Upper lobe of right lung (tissue), 1 donor: ENCODE data around the gene NT5C3A. TPM values are rescaled to one million over a fixed set of nuclear protein-coding genes. Genes with fewer than 3 reads are reported as not detected.

ENCODE experiments used
- ATAC-seq: fragments of 200-7000 bp; cut with Tn5 transposase; one replicate; pipeline ENCODE4 v1.9.1; 2020; ENCODE audit warnings: mild to moderate bottlenecking, moderate library complexity
- DNase-seq: peaks from one replicate; pipeline ENCODE4 v3.0.0-alpha.2; 2020
- H3K27ac ChIP-seq: fragments of 200-600 bp; one replicate; pipeline ENCODE4 v1.8.0; 2022
- H3K27me3 ChIP-seq: fragments of 200-600 bp; one replicate; pipeline ENCODE4 v1.8.0; 2022; ENCODE audit warnings: mild to moderate bottlenecking
- H3K36me3 ChIP-seq: fragments of 200-600 bp; one replicate; pipeline ENCODE4 v1.8.0; 2022
- H3K4me1 ChIP-seq: fragments of 200-600 bp; one replicate; pipeline ENCODE4 v1.8.0; 2022
- H3K4me3 ChIP-seq: fragments of 200-600 bp; one replicate; pipeline ENCODE4 v1.8.0; 2022; ENCODE audit warnings: mild to moderate bottlenecking
- H3K9me3 ChIP-seq: fragments of 200-600 bp; one replicate; pipeline ENCODE4 v1.8.0; 2022
- CTCF ChIP-seq: fragments of 200-600 bp; IDR thresholded peaks from one replicate; pipeline ENCODE4 v1.8.0; 2022; ENCODE audit warnings: antibody characterized with exemption
- intact Hi-C: fragments of 100-400 bp; cut with DNase I; formaldehyde crosslinking; loops from one replicate; pipeline ENCODE4 v1.11.0; 2022
- long read RNA-seq: library from polyadenylated mRNA; unstranded; transcript quantifications from one replicate; pipeline ENCODE4 v2.0.0, GENCODE V29; 2021
- total RNA-seq: library from RNA; stranded (reverse); fragmentation: NEBNext Ultra II Directional; extraction: Animal tissue kit (Norgen Biotek cat#: 25700); gene quantifications from one replicate; pipeline ENCODE4 v1.2.1, GENCODE V29; 2021
- donor health status: DM: no; HTN: yes; CAD: no; lungs with severe emphysema.

Gene NT5C3A
- total RNA-seq = 34.0 TPM
- long read RNA-seq, transcript NT5C3A-204 (10 exons, 1,759 nt) = major isoform, 14 of 43 reads
- long read RNA-seq, transcript NT5C3A-201 (9 exons, 1,704 nt) = major isoform, 14 of 43 reads
- long read RNA-seq, partial matches to known transcripts = 2 of 43 reads
- long read RNA-seq, other reads (novel, unspliced or antisense) = 11 of 43 reads

- no peak for DNase-seq
- peaks cover 24% of the 10 kb centered on the region for H3K4me1 ChIP-seq
- H3K9me3 ChIP-seq = no peaks in the 10 kb centered on the region
- no peak for TF ChIP-seq CTCF
- no peaks in the 10 kb centered on the region for H3K36me3 ChIP-seq
- peak within 1 kb of the TSS; percentile 92 for H3K4me3 ChIP-seq
- H3K27me3 ChIP-seq = no peaks in the 10 kb centered on the region
- ATAC-seq = peak; percentile 4
- H3K27ac ChIP-seq = peak within 1 kb of the TSS; percentile 88
- intact Hi-C loops = no loop called here
These were observed at the start of gene NT5C3A for GRCh38 chr7:33062023-33062781. Gene NT5C3A (minus strand): TSS chr7:33062776. CDS start chr7:33062705, 71 bp downstream.

GRCh38 chr7:33111614-33112013 is 49.0 kb upstream of the NT5C3A start:
- TF ChIP-seq CTCF = no peak
- Histone ChIP-seq H3K36me3 (no peaks in the 10 kb centered on the region), H3K4me1 (peaks cover 21% of the 10 kb centered on the region), H3K27me3 (no peaks in the 10 kb centered on the region), H3K9me3 (no peaks in the 10 kb centered on the region), H3K4me3 (no peak overlapping the region), H3K27ac (no peak overlapping the region)
- intact Hi-C loops = no loop called here
- no peak for DNase-seq
- no peak for ATAC-seq

- ATAC-seq = no peak
- Histone ChIP-seq H3K4me1 (peaks cover 30% of the 10 kb centered on the region), H3K27me3 (no peaks in the 10 kb centered on the region), H3K27ac (no peak overlapping the region), H3K36me3 (no peaks in the 10 kb centered on the region), H3K4me3 (peak overlapping the region; percentile 95), H3K9me3 (no peaks in the 10 kb centered on the region)
- TF ChIP-seq CTCF = peak; percentile 4
- intact Hi-C loops = no loop called here
- DNase-seq = no peak
These were observed 47.2 kb upstream of the NT5C3A start for GRCh38 chr7:33109758-33110238.

GRCh38 chr7:33109005-33109757 is 46.6 kb upstream of the NT5C3A start, which contains the start of gene RP9:
Gene RP9 (minus strand): TSS chr7:33109404. CDS start chr7:33109372, 32 bp downstream.
- Histone ChIP-seq H3K27ac (peak within 1 kb of the TSS; percentile 84), H3K9me3 (no peaks in the 10 kb centered on the region), H3K4me1 (peaks cover 30% of the 10 kb centered on the region), H3K27me3 (no peaks in the 10 kb centered on the region), H3K4me3 (peak within 1 kb of the TSS; percentile 95), H3K36me3 (no peaks in the 10 kb centered on the region)
- ATAC-seq = peak; percentile 97
- DNase-seq = peak; percentile 88
- intact Hi-C loops = no loop called here
- peak; percentile 50 for TF ChIP-seq CTCF

- intact Hi-C loops = no loop called here
- Histone ChIP-seq H3K9me3 (no peaks in the 10 kb centered on the region), H3K27me3 (no peaks in the 10 kb centered on the region), H3K4me1 (peaks cover 30% of the 10 kb centered on the region), H3K27ac (peak overlapping the region; percentile 84), H3K36me3 (peaks cover under 1% of the 10 kb centered on the region), H3K4me3 (peak overlapping the region; percentile 95)
- DNase-seq (no peak), ATAC-seq (peak; percentile 2)
- no peak for TF ChIP-seq CTCF
These were observed 46.0 kb upstream of the NT5C3A start for GRCh38 chr7:33108554-33109004.
